ENCODE measurements around the gene OSTN. TPM values are rescaled to one million over a fixed set of nuclear protein-coding genes. Genes with fewer than 3 reads are reported as not detected.

Gene OSTN
- total and polyA plus RNA-seq, 2 experiments from 2014 or later = not detected

DNA sequence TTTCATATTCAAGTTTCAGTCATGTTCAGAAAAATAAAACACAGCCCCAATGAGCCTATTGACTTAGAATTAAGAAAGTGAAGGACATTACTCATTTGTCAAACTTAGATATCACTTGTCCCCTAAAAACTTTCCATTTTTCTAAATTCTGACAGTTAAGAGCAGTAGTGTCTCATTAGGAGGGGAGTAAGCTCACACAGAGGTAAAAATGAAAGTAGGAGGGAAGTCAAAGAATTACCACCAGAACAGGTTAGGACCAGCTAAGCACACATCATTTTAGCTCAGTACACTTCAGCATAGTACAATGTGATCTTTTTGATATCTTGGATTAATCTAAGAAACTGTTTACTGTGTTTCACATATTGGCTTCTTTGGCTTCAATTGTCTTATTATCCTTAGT, 64.3 kb downstream of the OSTN start:
- Histone ChIP-seq H3K4me1 (ENCODE audit: insufficient read depth) (peaks cover 20% of the 10 kb centered on the region), H3K27me3 (ENCODE audit: insufficient read depth) (no peaks in the 10 kb centered on the region), H3K36me3 (ENCODE audit: insufficient read depth) (no peaks in the 10 kb centered on the region), H2AFZ (no peak overlapping the region), H3K4me2 (no peak overlapping the region), H3K4me3 (no peak overlapping the region), H3F3A (replicated peaks; ENCODE audit: low read depth) (no peaks in the 10 kb centered on the region), H4K20me1 (replicated peaks; ENCODE audit: insufficient read depth) (no peaks in the 10 kb centered on the region), H3K27ac (ENCODE audit: low read depth) (no peak overlapping the region), H3K79me2 (replicated peaks; ENCODE audit: insufficient read depth) (no peaks in the 10 kb centered on the region), H3K9me2 (ENCODE audit: insufficient read depth) (no peaks in the 10 kb centered on the region)
- H3K27ac Mint-ChIP-seq = no peak overlapping the region
- H3K4me1 Mint-ChIP-seq = peaks cover 23% of the 10 kb centered on the region
- peaks cover 3% of the 10 kb centered on the region; the same call in 1 of the 3 replicates for H3K36me3 Mint-ChIP-seq (ENCODE audit: low read depth)
- TF ChIP-seq, protein P1, sequence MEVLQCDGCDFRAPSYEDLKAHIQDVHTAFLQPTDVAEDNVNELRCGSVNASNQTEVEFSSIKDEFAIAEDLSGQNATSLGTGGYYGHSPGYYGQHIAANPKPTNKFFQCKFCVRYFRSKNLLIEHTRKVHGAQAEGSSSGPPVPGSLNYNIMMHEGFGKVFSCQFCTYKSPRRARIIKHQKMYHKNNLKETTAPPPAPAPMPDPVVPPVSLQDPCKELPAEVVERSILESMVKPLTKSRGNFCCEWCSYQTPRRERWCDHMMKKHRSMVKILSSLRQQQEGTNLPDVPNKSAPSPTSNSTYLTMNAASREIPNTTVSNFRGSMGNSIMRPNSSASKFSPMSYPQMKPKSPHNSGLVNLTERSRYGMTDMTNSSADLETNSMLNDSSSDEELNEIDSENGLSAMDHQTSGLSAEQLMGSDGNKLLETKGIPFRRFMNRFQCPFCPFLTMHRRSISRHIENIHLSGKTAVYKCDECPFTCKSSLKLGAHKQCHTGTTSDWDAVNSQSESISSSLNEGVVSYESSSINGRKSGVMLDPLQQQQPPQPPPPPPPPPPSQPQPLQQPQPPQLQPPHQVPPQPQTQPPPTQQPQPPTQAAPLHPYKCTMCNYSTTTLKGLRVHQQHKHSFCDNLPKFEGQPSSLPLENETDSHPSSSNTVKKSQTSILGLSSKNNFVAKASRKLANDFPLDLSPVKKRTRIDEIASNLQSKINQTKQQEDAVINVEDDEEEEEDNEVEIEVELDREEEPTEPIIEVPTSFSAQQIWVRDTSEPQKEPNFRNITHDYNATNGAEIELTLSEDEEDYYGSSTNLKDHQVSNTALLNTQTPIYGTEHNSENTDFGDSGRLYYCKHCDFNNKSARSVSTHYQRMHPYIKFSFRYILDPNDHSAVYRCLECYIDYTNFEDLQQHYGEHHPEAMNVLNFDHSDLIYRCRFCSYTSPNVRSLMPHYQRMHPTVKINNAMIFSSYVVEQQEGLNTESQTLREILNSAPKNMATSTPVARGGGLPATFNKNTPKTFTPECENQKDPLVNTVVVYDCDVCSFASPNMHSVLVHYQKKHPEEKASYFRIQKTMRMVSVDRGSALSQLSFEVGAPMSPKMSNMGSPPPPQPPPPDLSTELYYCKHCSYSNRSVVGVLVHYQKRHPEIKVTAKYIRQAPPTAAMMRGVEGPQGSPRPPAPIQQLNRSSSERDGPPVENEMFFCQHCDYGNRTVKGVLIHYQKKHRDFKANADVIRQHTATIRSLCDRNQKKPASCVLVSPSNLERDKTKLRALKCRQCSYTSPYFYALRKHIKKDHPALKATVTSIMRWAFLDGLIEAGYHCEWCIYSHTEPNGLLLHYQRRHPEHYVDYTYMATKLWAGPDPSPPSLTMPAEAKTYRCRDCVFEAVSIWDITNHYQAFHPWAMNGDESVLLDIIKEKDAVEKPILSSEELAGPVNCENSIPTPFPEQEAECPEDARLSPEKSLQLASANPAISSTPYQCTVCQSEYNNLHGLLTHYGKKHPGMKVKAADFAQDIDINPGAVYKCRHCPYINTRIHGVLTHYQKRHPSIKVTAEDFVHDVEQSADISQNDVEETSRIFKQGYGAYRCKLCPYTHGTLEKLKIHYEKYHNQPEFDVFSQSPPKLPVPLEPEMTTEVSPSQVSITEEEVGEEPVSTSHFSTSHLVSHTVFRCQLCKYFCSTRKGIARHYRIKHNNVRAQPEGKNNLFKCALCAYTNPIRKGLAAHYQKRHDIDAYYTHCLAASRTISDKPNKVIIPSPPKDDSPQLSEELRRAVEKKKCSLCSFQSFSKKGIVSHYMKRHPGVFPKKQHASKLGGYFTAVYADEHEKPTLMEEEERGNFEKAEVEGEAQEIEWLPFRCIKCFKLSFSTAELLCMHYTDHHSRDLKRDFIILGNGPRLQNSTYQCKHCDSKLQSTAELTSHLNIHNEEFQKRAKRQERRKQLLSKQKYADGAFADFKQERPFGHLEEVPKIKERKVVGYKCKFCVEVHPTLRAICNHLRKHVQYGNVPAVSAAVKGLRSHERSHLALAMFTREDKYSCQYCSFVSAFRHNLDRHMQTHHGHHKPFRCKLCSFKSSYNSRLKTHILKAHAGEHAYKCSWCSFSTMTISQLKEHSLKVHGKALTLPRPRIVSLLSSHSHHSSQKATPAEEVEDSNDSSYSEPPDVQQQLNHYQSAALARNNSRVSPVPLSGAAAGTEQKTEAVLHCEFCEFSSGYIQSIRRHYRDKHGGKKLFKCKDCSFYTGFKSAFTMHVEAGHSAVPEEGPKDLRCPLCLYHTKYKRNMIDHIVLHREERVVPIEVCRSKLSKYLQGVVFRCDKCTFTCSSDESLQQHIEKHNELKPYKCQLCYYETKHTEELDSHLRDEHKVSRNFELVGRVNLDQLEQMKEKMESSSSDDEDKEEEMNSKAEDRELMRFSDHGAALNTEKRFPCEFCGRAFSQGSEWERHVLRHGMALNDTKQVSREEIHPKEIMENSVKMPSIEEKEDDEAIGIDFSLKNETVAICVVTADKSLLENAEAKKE (CRISPR knock-in tag; IDR thresholded peaks at IDR 0.05) = no peak
- TF ChIP-seq, protein P2, sequence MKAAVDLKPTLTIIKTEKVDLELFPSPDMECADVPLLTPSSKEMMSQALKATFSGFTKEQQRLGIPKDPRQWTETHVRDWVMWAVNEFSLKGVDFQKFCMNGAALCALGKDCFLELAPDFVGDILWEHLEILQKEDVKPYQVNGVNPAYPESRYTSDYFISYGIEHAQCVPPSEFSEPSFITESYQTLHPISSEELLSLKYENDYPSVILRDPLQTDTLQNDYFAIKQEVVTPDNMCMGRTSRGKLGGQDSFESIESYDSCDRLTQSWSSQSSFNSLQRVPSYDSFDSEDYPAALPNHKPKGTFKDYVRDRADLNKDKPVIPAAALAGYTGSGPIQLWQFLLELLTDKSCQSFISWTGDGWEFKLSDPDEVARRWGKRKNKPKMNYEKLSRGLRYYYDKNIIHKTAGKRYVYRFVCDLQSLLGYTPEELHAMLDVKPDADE (IDR thresholded peaks at IDR 0.05) = no peak
- TF ChIP-seq EZH2phosphoT487 (IDR thresholded peaks at IDR 0.05; ENCODE audit: unreplicated experiment) = no peak
- TF ChIP-seq, protein P3, sequence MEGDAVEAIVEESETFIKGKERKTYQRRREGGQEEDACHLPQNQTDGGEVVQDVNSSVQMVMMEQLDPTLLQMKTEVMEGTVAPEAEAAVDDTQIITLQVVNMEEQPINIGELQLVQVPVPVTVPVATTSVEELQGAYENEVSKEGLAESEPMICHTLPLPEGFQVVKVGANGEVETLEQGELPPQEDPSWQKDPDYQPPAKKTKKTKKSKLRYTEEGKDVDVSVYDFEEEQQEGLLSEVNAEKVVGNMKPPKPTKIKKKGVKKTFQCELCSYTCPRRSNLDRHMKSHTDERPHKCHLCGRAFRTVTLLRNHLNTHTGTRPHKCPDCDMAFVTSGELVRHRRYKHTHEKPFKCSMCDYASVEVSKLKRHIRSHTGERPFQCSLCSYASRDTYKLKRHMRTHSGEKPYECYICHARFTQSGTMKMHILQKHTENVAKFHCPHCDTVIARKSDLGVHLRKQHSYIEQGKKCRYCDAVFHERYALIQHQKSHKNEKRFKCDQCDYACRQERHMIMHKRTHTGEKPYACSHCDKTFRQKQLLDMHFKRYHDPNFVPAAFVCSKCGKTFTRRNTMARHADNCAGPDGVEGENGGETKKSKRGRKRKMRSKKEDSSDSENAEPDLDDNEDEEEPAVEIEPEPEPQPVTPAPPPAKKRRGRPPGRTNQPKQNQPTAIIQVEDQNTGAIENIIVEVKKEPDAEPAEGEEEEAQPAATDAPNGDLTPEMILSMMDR (conservative IDR thresholded peaks at IDR 0.05; ENCODE audit: low read depth in 2 of 2) = no peak
- no peak for TF ChIP-seq ZNF114 (CRISPR knock-in tag; IDR thresholded peaks at IDR 0.05)
- DNase-seq (ENCODE audit: low spot score) (no peak), ATAC-seq (no peak)
- peaks cover under 1% of the 10 kb centered on the region for H3K27me3 Mint-ChIP-seq (ENCODE audit: insufficient read depth, low read depth, poor library complexity)
- H3K4me3 Mint-ChIP-seq = no peak overlapping the region
- peaks cover 6% of the 10 kb centered on the region; the same call in 2 of the 3 replicates for H3K9me3 Mint-ChIP-seq

All from GM23338 (cell line).